Measurements from ENCODE around the gene DISC1. TPM values are rescaled to one million over a fixed set of nuclear protein-coding genes. Genes with fewer than 3 reads are reported as not detected.
A peak's percentile ranks its signal among the peaks of the same experiment; 100 is the strongest.

Gene DISC1
- total and polyA plus RNA-seq, 2 donors (not counting 1 experiment from before 2014, with no cell fraction given), result 2.7 to 4.3 TPM

- Histone ChIP-seq H3K27ac (ENCODE audit: low read length in 2 of 2) (no peak overlapping the region), H3K4me3 (ENCODE audit: control extremely low read depth in 1 of 5, extremely low read depth in 1 of 5, insufficient read depth in 1 of 5, low read depth in 2 of 5, low read length in 4 of 5) (no peak overlapping the region), H3K4me2 (replicated peaks; ENCODE audit: low read depth, low read length, poor library complexity, severe bottlenecking) (no peak overlapping the region), H3K79me2 (ENCODE audit: control insufficient read depth, insufficient read depth, low read length) (no peaks in the 10 kb centered on the region), H3K36me3 (replicated peaks in 1 of 2; ENCODE audit: control extremely low read depth in 1 of 2, control insufficient read depth in 1 of 2, extremely low read depth in 1 of 2, insufficient read depth in 2 of 2, low read length in 1 of 2) (no peaks in the 10 kb centered on the region), H4K20me1 (ENCODE audit: control insufficient read depth, insufficient read depth, low read length, poor library complexity, severe bottlenecking) (no peaks in the 10 kb centered on the region), H3K9me3 (ENCODE audit: control extremely low read depth in 1 of 3, control insufficient read depth in 2 of 3, insufficient read depth in 1 of 3, low read length in 2 of 3) (no peaks in the 10 kb centered on the region), H3K27me3 (replicated peaks in 1 of 4; ENCODE audit: control extremely low read depth in 1 of 4, control insufficient read depth in 3 of 4, insufficient read depth in 4 of 4, low read length in 3 of 4) (no peaks in the 10 kb centered on the region), H3K4me1 (ENCODE audit: control insufficient read depth in 2 of 2, insufficient read depth in 2 of 2, low read length in 2 of 2) (peaks cover 0 to 9% of the 10 kb centered on the region in 2 donors), H3K9ac (ENCODE audit: low read length) (no peak overlapping the region), H2AFZ (ENCODE audit: insufficient read depth, low read depth, low read length, poor library complexity, severe bottlenecking) (no peak overlapping the region)
- Mint-ChIP-seq H3K4me3 (no peak overlapping the region), H3K4me1 (peaks cover 17% of the 10 kb centered on the region), H3K27ac (no peak overlapping the region), H3K9me3 (ENCODE audit: insufficient read depth) (no peaks in the 10 kb centered on the region), H3K27me3 (no peaks in the 10 kb centered on the region)
- CTCF ChIA-PET, result interaction anchor here (1.2 to 2.8 kb wide), 8 partner anchors 8 to 64 kb away, joined by 3 to 11 read pairs (median 4); no protein-coding TSS in a partner anchor
- TF ChIP-seq EZH2 (IDR thresholded peaks at IDR 0.05; ENCODE audit: borderline replicate concordance, insufficient read depth, low read depth, low read length, poor library complexity, severe bottlenecking) (no peak), CTCF (IDR thresholded peaks at IDR 0.05) (no peak)
- intact Hi-C loops (cut with micrococcal nuclease), result loop anchor here (5.0 kb wide), 1 partner anchor 510 kb away; no protein-coding TSS in a partner anchor
- POLR2A ChIA-PET, result no interaction called here
- WGBS (ENCODE audit: insufficient coverage), result no CpG with 5 or more reads among the region's 2 CpGs
- ATAC-seq (ENCODE audit: low read depth) (no peak), DNase-seq (no peak)
These were observed 241.0 kb downstream of the DISC1 start for GRCh38 chr1:231867607-231868006.

GRCh38 chr1:231869364-231869763 lies 242.8 kb downstream of the DISC1 start:
- ATAC-seq (ENCODE audit: low read depth), result no peak
- H3K4me3 Mint-ChIP-seq, result no peak overlapping the region
- POLR2A ChIA-PET, result no interaction called here
- intact Hi-C loops (cut with micrococcal nuclease), result loop anchor here (5.0 kb wide), 1 partner anchor 512 kb away; no protein-coding TSS in a partner anchor
- no peak overlapping the region for H3K9ac ChIP-seq (ENCODE audit: low read length)
- H3K79me2 ChIP-seq (ENCODE audit: control insufficient read depth, insufficient read depth, low read length), result no peaks in the 10 kb centered on the region
- no peak overlapping the region for H2AFZ ChIP-seq (ENCODE audit: insufficient read depth, low read depth, low read length, poor library complexity, severe bottlenecking)
- no peak overlapping the region for H3K4me3 ChIP-seq (ENCODE audit: control extremely low read depth in 1 of 5, extremely low read depth in 1 of 5, insufficient read depth in 1 of 5, low read depth in 2 of 5, low read length in 4 of 5)
- no peaks in the 10 kb centered on the region for H4K20me1 ChIP-seq (ENCODE audit: control insufficient read depth, insufficient read depth, low read length, poor library complexity, severe bottlenecking)
- H3K36me3 ChIP-seq (replicated peaks in 1 of 2; ENCODE audit: control extremely low read depth in 1 of 2, control insufficient read depth in 1 of 2, extremely low read depth in 1 of 2, insufficient read depth in 2 of 2, low read length in 1 of 2), result no peaks in the 10 kb centered on the region
- H3K9me3 Mint-ChIP-seq (ENCODE audit: insufficient read depth), result no peaks in the 10 kb centered on the region
- peak overlapping the region; percentile 21 for H3K4me2 ChIP-seq (replicated peaks; ENCODE audit: low read depth, low read length, poor library complexity, severe bottlenecking)
- CTCF ChIA-PET, result no interaction called here
- H3K4me1 Mint-ChIP-seq, result peaks cover 17% of the 10 kb centered on the region
- DNase-seq, result peak; percentile 7
- H3K27me3 Mint-ChIP-seq, result no peaks in the 10 kb centered on the region
- no peaks in the 10 kb centered on the region for H3K9me3 ChIP-seq (ENCODE audit: control extremely low read depth in 1 of 3, control insufficient read depth in 2 of 3, insufficient read depth in 1 of 3, low read length in 2 of 3)
- no CpG with 5 or more reads among the region's 2 CpGs for WGBS (ENCODE audit: insufficient coverage)
- no peaks in the 10 kb centered on the region for H3K27me3 ChIP-seq (replicated peaks in 1 of 4; ENCODE audit: control extremely low read depth in 1 of 4, control insufficient read depth in 3 of 4, insufficient read depth in 4 of 4, low read length in 3 of 4)
- H3K27ac ChIP-seq (ENCODE audit: low read length in 2 of 2), result no peak overlapping the region
- no peak overlapping the region for H3K27ac Mint-ChIP-seq
- H3K4me1 ChIP-seq (ENCODE audit: control insufficient read depth in 2 of 2, insufficient read depth in 2 of 2, low read length in 2 of 2), result peaks cover 0 to 9% of the 10 kb centered on the region in 2 donors
- TF ChIP-seq CTCF (IDR thresholded peaks at IDR 0.05) (no peak), EZH2 (IDR thresholded peaks at IDR 0.05; ENCODE audit: borderline replicate concordance, insufficient read depth, low read depth, low read length, poor library complexity, severe bottlenecking) (no peak)
